ENCODE data around the gene LCOR.

DNA sequence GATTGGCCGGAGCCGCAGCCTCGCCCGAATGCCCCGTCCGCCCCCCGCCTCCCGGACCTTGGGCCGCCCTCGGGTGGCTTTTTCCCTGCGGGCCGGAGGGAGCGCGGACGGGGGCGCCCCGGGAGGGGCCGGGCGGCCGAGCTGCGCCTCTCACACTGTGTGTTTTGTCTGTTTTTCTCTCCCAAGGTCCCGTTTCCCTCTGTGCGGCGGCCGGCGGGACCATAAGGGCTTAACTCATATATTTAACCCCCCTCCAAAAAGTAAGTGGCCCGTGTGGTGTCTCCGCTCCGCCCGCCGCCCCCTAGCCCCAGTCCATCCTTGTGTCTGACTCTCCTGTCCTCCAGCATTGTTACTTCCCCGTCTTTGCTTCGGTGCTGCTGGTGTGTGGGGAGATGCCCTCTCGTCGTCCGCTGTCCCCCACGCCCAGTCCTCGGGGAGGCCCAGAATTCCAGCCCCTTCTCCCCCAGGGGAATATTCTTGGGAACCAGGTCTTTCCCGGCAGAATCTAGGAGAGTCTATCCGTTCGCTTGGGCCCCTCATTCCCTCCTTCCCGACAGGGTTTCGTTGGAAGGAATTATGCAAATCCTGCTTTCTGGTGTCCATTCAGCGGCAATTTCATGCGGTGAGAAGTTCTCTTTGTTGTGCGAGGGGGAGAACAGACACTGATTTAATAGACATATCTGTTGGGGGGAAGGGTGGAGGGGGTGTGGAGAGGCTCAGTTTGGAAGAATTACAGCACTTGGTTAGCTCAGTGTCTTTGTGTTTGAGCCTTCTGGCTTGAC lies 1.3 kb downstream of the LCOR start:
- TF ChIP-seq, protein P1, sequence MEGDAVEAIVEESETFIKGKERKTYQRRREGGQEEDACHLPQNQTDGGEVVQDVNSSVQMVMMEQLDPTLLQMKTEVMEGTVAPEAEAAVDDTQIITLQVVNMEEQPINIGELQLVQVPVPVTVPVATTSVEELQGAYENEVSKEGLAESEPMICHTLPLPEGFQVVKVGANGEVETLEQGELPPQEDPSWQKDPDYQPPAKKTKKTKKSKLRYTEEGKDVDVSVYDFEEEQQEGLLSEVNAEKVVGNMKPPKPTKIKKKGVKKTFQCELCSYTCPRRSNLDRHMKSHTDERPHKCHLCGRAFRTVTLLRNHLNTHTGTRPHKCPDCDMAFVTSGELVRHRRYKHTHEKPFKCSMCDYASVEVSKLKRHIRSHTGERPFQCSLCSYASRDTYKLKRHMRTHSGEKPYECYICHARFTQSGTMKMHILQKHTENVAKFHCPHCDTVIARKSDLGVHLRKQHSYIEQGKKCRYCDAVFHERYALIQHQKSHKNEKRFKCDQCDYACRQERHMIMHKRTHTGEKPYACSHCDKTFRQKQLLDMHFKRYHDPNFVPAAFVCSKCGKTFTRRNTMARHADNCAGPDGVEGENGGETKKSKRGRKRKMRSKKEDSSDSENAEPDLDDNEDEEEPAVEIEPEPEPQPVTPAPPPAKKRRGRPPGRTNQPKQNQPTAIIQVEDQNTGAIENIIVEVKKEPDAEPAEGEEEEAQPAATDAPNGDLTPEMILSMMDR (IDR thresholded peaks at IDR 0.05) = no peak
- TF ChIP-seq POLR2A (IDR thresholded peaks at IDR 0.05) = no peak

Measured in Peyer's patch (tissue), 4 donors.